ENCODE measurements around the gene BMP8A. TPM values are rescaled to one million over a fixed set of nuclear protein-coding genes. Genes with fewer than 3 reads are reported as not detected.
"Not testable (repeated sequence)": the region's sequence is repeated elsewhere in the genome, so short reads cannot be mapped to it uniquely, and the experiment has no call there.

BMP8A gene
- total and polyA plus RNA-seq, 9 donors: 0.14 to 1.1 (median 0.40) TPM

DNA sequence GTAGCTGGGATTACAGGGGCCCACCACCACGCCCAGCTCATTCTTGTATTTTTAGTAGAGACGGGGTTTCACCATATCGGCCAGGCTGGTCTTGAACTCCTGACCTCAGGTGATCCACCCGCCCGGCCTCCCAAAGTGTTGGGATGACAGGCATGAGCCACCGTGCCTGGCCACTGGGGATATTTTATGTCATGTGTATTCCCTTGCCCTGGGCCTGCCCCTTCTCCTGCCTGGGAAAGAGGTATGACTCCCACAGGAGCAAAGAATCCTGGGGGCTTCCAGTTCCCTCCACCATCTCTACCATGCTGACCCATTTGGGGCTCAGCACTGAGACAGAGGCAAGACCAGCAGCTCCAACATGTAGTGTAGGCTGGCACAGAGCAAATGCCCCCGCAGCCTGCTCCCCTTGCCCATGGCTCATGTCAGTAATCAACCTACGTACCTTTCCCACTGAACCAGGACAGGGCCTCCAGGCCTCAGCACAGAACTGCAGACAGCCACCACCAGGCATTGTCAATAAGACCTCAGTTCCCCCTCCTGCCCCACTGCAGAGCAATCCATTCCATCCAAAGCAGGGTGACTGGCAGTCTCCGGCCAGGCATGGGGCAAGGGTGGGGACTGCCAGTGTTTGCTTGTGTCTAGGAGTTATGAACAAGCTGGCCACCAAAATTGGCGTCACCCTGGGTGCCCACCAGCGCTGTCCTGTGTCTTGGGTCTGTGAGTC lies 35.2 kb downstream of the BMP8A start:
- peaks cover 57% of the 10 kb centered on the region for H3K36me3 ChIP-seq (ENCODE audit: control insufficient read depth, insufficient read depth, low read length)

DNA sequence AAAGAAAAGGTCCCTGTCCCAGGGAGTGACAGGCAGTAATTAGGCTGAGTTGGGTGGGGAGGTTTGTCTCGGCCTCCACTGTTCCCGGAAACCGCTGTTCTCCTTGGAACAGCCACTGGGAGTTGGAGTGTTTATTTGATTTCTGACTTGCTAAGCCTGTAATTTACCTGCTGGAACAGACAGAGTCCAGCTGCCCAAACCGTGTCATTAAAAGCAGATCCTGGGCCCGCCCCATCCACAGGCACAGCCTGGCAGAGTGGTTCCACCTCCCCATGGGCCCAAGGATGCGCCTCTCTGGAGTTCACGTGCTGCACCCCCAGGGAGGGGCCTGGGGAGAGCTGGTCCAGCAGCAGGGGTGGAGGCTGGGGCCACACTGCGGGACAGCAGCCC lies 35.7 kb downstream of the BMP8A start:
- DNase-seq; H3K4me1 ChIP-seq (ENCODE audit: control insufficient read depth, insufficient read depth, low read length); H3K4me3 ChIP-seq (ENCODE audit: low read length); H3K27ac ChIP-seq (ENCODE audit: low read length); H3K27me3 ChIP-seq (ENCODE audit: control insufficient read depth, insufficient read depth, low read length); H3K9me3 ChIP-seq (replicated peaks; ENCODE audit: control insufficient read depth, low read depth, low read length): not testable (repeated sequence)
- peaks cover 60% of the 10 kb centered on the region for H3K36me3 ChIP-seq (ENCODE audit: control insufficient read depth, insufficient read depth, low read length)
- 54% methylated on average over 6 of the region's 8 CpGs for WGBS (ENCODE audit: insufficient coverage)

More for the DNA sequence above, 35.2 kb downstream of the BMP8A start:
- no peak for DNase-seq
- H3K4me3 ChIP-seq (ENCODE audit: low read length): no peak overlapping the region
- H3K27ac ChIP-seq (ENCODE audit: low read length): no peak overlapping the region
- H3K9me3 ChIP-seq (replicated peaks; ENCODE audit: control insufficient read depth, low read depth, low read length): no peaks in the 10 kb centered on the region
- 92% methylated on average over 5 of the region's 11 CpGs for WGBS (ENCODE audit: insufficient coverage)
- no peaks in the 10 kb centered on the region for H3K27me3 ChIP-seq (ENCODE audit: control insufficient read depth, insufficient read depth, low read length)
- H3K4me1 ChIP-seq (ENCODE audit: control insufficient read depth, insufficient read depth, low read length): no peaks in the 10 kb centered on the region

DNA sequence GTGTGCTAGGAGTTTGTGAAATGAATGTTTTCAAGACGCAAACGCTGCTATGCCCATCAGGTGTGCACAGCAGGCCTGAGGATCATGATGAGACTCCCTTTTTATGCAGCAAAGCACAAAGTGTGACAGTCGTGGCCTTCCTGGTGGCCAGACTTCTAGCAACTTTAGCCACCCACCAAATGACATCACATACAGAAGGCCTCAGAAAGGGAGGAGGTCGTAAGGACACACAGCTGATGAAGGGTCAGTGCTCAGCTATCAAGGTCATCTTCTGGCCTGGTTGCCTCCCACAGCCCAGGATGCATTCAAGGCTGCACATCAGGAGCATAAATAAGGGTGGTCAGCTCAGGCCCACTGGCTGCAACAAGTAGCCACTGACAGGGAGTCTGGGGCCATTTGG lies 36.6 kb downstream of the BMP8A start:
- 83% methylated on average over 3 of the region's 4 CpGs for WGBS (ENCODE audit: insufficient coverage)
- H3K27me3 ChIP-seq (ENCODE audit: control insufficient read depth, insufficient read depth, low read length): no peaks in the 10 kb centered on the region
- H3K4me1 ChIP-seq (ENCODE audit: control insufficient read depth, insufficient read depth, low read length): no peaks in the 10 kb centered on the region
- H3K4me3 ChIP-seq (ENCODE audit: low read length): no peak overlapping the region
- no peaks in the 10 kb centered on the region for H3K9me3 ChIP-seq (replicated peaks; ENCODE audit: control insufficient read depth, low read depth, low read length)
- H3K27ac ChIP-seq (ENCODE audit: low read length): no peak overlapping the region
- DNase-seq: no peak
- peaks cover 60% of the 10 kb centered on the region for H3K36me3 ChIP-seq (ENCODE audit: control insufficient read depth, insufficient read depth, low read length)

DNA sequence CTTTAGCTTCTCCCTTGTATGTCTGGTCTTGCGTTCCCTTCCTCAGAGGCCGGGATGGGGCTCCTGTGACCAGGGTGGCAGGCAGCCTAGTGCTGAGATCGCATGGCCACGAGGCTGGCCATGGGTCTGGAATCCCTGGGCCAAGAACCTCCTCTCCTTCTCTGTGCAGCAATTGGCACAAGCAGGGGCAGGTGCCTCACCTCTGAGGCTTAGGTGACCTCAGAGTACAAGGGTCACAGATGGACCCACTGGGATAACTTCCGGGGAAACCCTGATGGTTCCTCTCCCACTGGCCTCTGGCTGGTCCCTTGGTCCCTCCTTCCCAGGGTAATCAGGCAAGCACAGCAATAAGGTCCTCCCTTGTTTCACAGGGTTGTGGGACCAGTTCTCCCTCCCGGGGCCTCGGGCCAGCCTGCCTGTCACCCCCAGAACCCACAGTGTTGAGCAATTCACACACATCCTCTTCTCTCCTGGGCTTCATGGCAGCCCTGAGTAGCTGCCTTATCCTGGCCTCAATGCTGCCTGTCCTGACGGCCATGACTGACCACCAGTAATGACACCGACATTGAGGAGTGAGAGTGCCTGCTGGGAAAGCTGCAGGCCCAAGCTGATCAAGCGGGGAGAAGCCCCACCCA lies 38.6 kb downstream of the BMP8A start:
- peaks cover 58% of the 10 kb centered on the region for H3K36me3 ChIP-seq (ENCODE audit: control insufficient read depth, insufficient read depth, low read length)
- no peak for DNase-seq

DNA sequence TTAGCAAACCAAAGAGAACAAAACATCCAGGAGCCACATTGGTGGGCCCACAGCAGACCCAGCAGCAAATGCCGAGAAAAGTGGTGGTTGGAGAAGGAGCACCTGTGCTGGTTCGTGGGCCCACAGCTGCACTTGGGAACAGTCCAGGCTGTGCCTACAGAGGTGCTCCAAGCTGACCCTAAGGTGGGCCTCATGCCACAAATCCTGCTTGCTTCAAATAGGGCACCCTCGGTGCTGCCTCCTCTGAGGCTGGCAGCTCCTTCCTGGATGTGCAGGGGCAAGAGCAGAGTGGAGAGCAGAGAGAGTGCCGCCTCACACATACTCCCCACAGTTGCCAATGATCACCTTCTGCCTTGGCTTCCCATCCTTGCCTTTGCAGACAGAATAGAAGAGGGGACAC lies 40.1 kb downstream of the BMP8A start:
- no peak for DNase-seq
- Histone ChIP-seq H3K4me1 (ENCODE audit: control insufficient read depth, insufficient read depth, low read length) (no peaks in the 10 kb centered on the region), H3K27ac (ENCODE audit: low read length) (no peak overlapping the region), H3K27me3 (ENCODE audit: control insufficient read depth, insufficient read depth, low read length) (no peaks in the 10 kb centered on the region), H3K36me3 (ENCODE audit: control insufficient read depth, insufficient read depth, low read length) (peaks cover 47% of the 10 kb centered on the region), H3K9me3 (replicated peaks; ENCODE audit: control insufficient read depth, low read depth, low read length) (no peaks in the 10 kb centered on the region), H3K4me3 (ENCODE audit: low read length) (no peak overlapping the region)
- WGBS (ENCODE audit: insufficient coverage): 94% methylated on average over 3 of the region's 4 CpGs

More for the DNA sequence above, 38.6 kb downstream of the BMP8A start:
- WGBS (ENCODE audit: insufficient coverage): 87% methylated on average over 9 of the region's 10 CpGs
- Histone ChIP-seq H3K27me3 (ENCODE audit: control insufficient read depth, insufficient read depth, low read length) (no peaks in the 10 kb centered on the region), H3K27ac (ENCODE audit: low read length) (no peak overlapping the region), H3K9me3 (replicated peaks; ENCODE audit: control insufficient read depth, low read depth, low read length) (no peaks in the 10 kb centered on the region), H3K4me1 (ENCODE audit: control insufficient read depth, insufficient read depth, low read length) (no peaks in the 10 kb centered on the region), H3K4me3 (ENCODE audit: low read length) (no peak overlapping the region)

DNA sequence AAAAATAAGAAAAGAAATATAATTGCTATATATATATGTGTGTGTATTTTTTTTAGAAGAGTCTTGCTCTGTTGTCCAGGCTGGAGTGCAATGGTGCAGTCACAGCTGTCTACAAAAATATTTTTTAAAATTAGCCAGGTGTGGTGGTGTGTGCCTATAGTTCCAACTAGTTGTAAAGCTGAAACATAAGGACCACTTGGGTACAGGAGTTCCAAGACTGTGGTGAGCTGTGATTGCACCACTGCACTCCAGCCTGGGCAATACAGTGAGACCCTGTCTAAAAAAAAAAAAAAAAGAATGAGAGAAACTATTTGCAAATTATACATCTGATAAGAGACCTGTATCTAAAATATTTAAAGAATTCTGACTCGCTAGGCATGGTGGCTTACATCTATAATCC lies 42.0 kb downstream of the BMP8A start:
- peaks cover 38% of the 10 kb centered on the region for H3K36me3 ChIP-seq (ENCODE audit: control insufficient read depth, insufficient read depth, low read length)
- H3K4me3 ChIP-seq (ENCODE audit: low read length): no peak overlapping the region
- H3K27me3 ChIP-seq (ENCODE audit: control insufficient read depth, insufficient read depth, low read length): no peaks in the 10 kb centered on the region
- H3K27ac ChIP-seq (ENCODE audit: low read length): no peak overlapping the region
- DNase-seq: no peak
- WGBS (ENCODE audit: insufficient coverage): no CpG with 5 or more reads among the region's 1 CpG
- no peaks in the 10 kb centered on the region for H3K9me3 ChIP-seq (replicated peaks; ENCODE audit: control insufficient read depth, low read depth, low read length)
- H3K4me1 ChIP-seq (ENCODE audit: control insufficient read depth, insufficient read depth, low read length): no peaks in the 10 kb centered on the region

DNA sequence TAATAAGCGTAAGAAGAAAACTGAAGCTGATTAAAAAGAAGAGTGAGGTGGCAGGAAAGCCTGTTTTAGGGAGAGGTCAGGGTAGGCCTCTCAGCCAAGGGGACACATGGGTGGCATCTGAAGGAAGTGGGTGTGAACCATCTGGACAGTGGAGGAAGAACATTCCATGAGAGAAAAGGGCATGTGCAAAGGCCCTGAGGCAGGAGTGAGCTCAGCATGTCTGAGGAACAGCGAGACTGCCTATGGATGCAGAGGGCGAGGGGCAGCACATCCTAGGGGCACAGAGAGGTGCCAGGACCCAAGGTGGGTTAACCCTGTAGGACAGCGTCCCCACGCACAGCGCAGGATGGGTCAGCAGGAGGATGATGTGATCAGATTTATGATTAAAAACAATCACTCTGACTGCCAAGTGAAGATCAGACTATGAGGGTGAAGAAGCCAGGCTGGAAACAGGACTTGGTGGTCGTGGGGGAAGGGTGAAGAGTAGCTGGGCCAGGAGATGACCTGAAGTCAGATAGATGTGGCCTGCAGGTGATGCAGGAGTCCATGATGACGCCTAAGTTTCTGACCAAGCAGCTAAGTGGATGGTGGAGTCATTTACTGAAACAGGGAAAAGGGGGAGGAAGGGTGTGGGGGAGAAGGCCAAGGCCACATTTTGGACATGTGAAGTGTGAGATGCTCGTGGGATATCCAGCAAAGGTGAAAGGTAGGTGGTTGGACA lies 47.3 kb downstream of the BMP8A start:
- Histone ChIP-seq H3K9me3 (replicated peaks; ENCODE audit: control insufficient read depth, low read depth, low read length) (no peaks in the 10 kb centered on the region), H3K4me3 (ENCODE audit: low read length) (no peak overlapping the region), H3K27ac (ENCODE audit: low read length) (no peak overlapping the region), H3K36me3 (ENCODE audit: control insufficient read depth, insufficient read depth, low read length) (peaks cover 33% of the 10 kb centered on the region), H3K4me1 (ENCODE audit: control insufficient read depth, insufficient read depth, low read length) (peaks cover 2% of the 10 kb centered on the region), H3K27me3 (ENCODE audit: control insufficient read depth, insufficient read depth, low read length) (no peaks in the 10 kb centered on the region)
- no peak for DNase-seq
- WGBS (ENCODE audit: insufficient coverage): 88% methylated on average over 9 of the region's 9 CpGs

DNA sequence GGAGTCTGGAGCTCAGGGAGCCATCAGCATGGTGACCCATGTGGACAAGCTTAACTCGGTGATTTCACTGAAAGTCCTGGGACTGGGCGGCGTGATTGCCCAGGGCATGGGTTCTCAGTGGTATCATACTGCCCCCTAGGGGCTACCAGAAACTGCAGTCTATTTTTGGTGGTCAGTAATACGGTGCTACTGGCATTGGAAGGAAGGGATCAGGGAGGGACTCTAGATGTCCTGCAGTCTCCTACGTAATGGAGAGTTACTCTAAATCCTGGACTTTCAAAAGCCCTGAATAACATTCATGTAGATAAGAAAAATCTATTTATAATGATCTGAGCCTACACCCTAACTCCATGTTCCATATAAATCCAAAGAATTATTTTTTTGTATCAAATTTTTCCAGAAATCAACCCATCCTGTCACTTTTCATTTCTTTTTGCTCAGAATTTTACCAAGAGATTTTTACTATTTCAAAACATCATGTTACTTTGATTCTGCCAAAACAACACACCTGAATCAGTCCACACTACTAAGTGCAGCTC lies 47.9 kb downstream of the BMP8A start:
- H3K27ac ChIP-seq (ENCODE audit: low read length): no peak overlapping the region
- H3K4me1 ChIP-seq (ENCODE audit: control insufficient read depth, insufficient read depth, low read length): peaks cover 2% of the 10 kb centered on the region
- 13% methylated on average over 3 of the region's 5 CpGs for WGBS (ENCODE audit: insufficient coverage)
- DNase-seq: peak; percentile 67
- peaks cover 33% of the 10 kb centered on the region for H3K36me3 ChIP-seq (ENCODE audit: control insufficient read depth, insufficient read depth, low read length)
- no peak overlapping the region for H3K4me3 ChIP-seq (ENCODE audit: low read length)
- H3K9me3 ChIP-seq (replicated peaks; ENCODE audit: control insufficient read depth, low read depth, low read length): no peaks in the 10 kb centered on the region
- no peaks in the 10 kb centered on the region for H3K27me3 ChIP-seq (ENCODE audit: control insufficient read depth, insufficient read depth, low read length)

DNA sequence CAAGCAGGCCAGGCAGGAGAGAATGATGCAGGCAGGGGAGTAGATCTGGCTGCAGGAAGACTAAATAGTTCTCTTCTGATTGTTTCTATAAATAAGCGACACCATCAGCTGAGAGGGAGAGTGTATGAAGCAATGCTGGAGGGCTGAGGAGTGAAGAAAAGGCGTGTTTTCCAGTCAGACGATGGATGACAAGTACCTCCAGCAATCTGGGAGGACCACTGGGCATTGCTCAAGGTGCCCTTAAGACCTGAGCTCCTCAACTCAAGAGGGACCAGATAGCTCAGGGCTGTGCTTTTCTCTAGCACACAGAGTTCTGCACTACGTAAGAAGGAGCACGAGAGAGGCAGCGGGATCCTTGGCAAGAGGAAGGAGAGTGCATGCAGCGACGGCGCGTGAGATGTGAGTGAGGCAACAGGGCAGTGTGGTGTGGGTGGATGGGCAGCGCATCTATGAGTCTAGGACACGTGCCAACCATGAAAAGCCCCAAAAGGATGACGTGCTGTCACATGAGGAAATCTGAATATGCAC lies 49.1 kb downstream of the BMP8A start:
- DNase-seq: peak; percentile 29
- Histone ChIP-seq H3K4me3 (ENCODE audit: low read length) (no peak overlapping the region), H3K36me3 (ENCODE audit: control insufficient read depth, insufficient read depth, low read length) (peaks cover 39% of the 10 kb centered on the region), H3K9me3 (replicated peaks; ENCODE audit: control insufficient read depth, low read depth, low read length) (no peaks in the 10 kb centered on the region), H3K27ac (ENCODE audit: low read length) (no peak overlapping the region), H3K27me3 (ENCODE audit: control insufficient read depth, insufficient read depth, low read length) (no peaks in the 10 kb centered on the region), H3K4me1 (ENCODE audit: control insufficient read depth, insufficient read depth, low read length) (peaks cover 2% of the 10 kb centered on the region)
- WGBS (ENCODE audit: insufficient coverage): 94% methylated on average over 13 of the region's 13 CpGs

DNA sequence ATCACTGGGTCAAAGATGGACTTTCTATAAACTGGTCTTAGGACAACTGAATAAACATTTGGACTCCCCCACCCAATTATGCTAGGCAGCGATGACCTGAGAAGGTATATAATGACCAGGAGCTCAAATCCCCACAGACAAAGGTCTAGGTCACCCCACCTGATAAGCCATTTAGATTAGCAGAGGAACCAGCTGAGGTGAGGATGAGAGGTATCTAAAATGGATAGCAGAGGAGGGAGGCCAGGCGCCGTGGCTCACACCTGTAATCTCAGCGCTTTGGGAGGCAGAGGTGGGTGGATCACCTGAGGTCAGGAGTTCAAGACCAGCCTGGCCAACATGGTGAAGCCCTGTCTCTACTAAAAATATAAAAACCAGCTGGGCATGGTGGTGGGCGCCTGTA lies 51.5 kb downstream of the BMP8A start:
- no CpG with 5 or more reads among the region's 5 CpGs for WGBS (ENCODE audit: insufficient coverage)
- peaks cover 52% of the 10 kb centered on the region for H3K36me3 ChIP-seq (ENCODE audit: control insufficient read depth, insufficient read depth, low read length)
- H3K27me3 ChIP-seq (ENCODE audit: control insufficient read depth, insufficient read depth, low read length): no peaks in the 10 kb centered on the region
- no peak for DNase-seq
- peaks cover 2% of the 10 kb centered on the region for H3K4me1 ChIP-seq (ENCODE audit: control insufficient read depth, insufficient read depth, low read length)
- H3K27ac ChIP-seq (ENCODE audit: low read length): no peak overlapping the region
- H3K4me3 ChIP-seq (ENCODE audit: low read length): no peak overlapping the region
- H3K9me3 ChIP-seq (replicated peaks; ENCODE audit: control insufficient read depth, low read depth, low read length): no peaks in the 10 kb centered on the region
